Activated CD4-positive, alpha-beta memory T cell treated with anti-CD3 and anti-CD28 coated beads, Interleukin-2, amount 10 ng/mL, durations not matched to agents 7 days and 5 days (primary cell): Measurements from ENCODE around the gene ZNF777. TPM values are rescaled to one million over a fixed set of nuclear protein-coding genes. Genes with fewer than 3 reads are reported as not detected.
A peak's percentile ranks its signal among the peaks of the same experiment; 100 is the strongest.

Experiments used
- CTCF ChIA-PET: fragments of 350-600 bp; sonication (Branson Sonifier 250); formaldehyde crosslinking; loops from one replicate; lab custom pipeline; 2021; ENCODE audit warnings: antibody characterized with exemption, inconsistent platforms; lab: Charles Lee
- POLR2A ChIA-PET: fragments of 350-600 bp; sonication (Branson Sonifier 250); formaldehyde crosslinking; loops from one replicate; lab custom pipeline; 2021; ENCODE audit warnings: antibody characterized with exemption; lab: Charles Lee
- DNase-seq: peaks from one replicate; pipeline ENCODE4 v3.0.0-alpha.2; 2020
- H3K27ac Mint-ChIP-seq: one replicate; pipeline ENCODE4 v1.8.0; 2021; ENCODE audit warnings: mild to moderate bottlenecking, mixed read lengths
- H3K27me3 Mint-ChIP-seq: one replicate; pipeline ENCODE4 v1.8.0; 2021; ENCODE audit warnings: mixed read lengths
- H3K36me3 Mint-ChIP-seq: one replicate; pipeline ENCODE4 v1.8.0; 2021; ENCODE audit warnings: low read depth, mixed read lengths
- H3K4me1 Mint-ChIP-seq: one replicate; pipeline ENCODE4 v1.8.0; 2021; ENCODE audit warnings: mixed read lengths
- H3K4me3 Mint-ChIP-seq: one replicate; pipeline ENCODE4 v1.8.0; 2021; ENCODE audit warnings: mild to moderate bottlenecking, mixed read lengths
- H3K9me3 Mint-ChIP-seq: one replicate; pipeline ENCODE4 v1.8.0; 2021; ENCODE audit warnings: mixed read lengths
- total RNA-seq, 2 experiments: library from RNA; stranded (reverse); gene quantifications; one replicate each; pipeline ENCODE4 v1.2.3, GENCODE V29; 2021

The ZNF777 gene
- total RNA-seq, result 10 to 100 TPM; 11.7 to 11.8 TPM

GRCh38 chr7:149460493-149461277, at the start of gene ZNF777:
ZNF777 (minus strand) TSS chr7:149461062; CDS start chr7:149456022, 5,040 bp downstream.
- peak within 1 kb of the TSS; percentile 78 for H3K4me3 Mint-ChIP-seq
- H3K9me3 Mint-ChIP-seq, result no peaks in the 10 kb centered on the region
- CTCF ChIA-PET, result interaction anchor here (0.7 to 2.4 kb wide), 22 partner anchors 12 to 884 kb away, joined by 3 to 22 read pairs (median 4); partner anchors contain the start of genes ZNF425 and ZNF783
- no peaks in the 10 kb centered on the region for H3K36me3 Mint-ChIP-seq
- DNase-seq, result peak; percentile 87
- H3K27ac Mint-ChIP-seq, result peak within 1 kb of the TSS; percentile 57
- peaks cover 21% of the 10 kb centered on the region for H3K27me3 Mint-ChIP-seq
- POLR2A ChIA-PET, result interaction anchor here (0.9 to 3.0 kb wide), 10 partner anchors 9 to 377 kb away, joined by 3 to 8 read pairs (median 4); partner anchors contain the start of genes ZNF398, ZNF425, ZNF783 and ZNF862
- peaks cover 18% of the 10 kb centered on the region for H3K4me1 Mint-ChIP-seq

GRCh38 chr7:149510248-149510647, 49.4 kb upstream of the ZNF777 start:
- H3K4me1 Mint-ChIP-seq, result no peaks in the 10 kb centered on the region
- CTCF ChIA-PET, result no interaction called here
- DNase-seq, result no peak
- H3K4me3 Mint-ChIP-seq, result no peak overlapping the region
- H3K36me3 Mint-ChIP-seq, result peaks cover 11% of the 10 kb centered on the region
- peaks cover 18% of the 10 kb centered on the region for H3K27me3 Mint-ChIP-seq
- peaks cover 22% of the 10 kb centered on the region for H3K9me3 Mint-ChIP-seq
- H3K27ac Mint-ChIP-seq, result no peak overlapping the region
- POLR2A ChIA-PET, result no interaction called here

- ChIA-PET POLR2A (no interaction called here), CTCF (no interaction called here)
- DNase-seq, result no peak
- no peak overlapping the region for H3K27ac Mint-ChIP-seq
- no peak overlapping the region for H3K4me3 Mint-ChIP-seq
- peaks cover 11% of the 10 kb centered on the region for H3K36me3 Mint-ChIP-seq
- H3K27me3 Mint-ChIP-seq, result peaks cover 17% of the 10 kb centered on the region
- peaks cover 26% of the 10 kb centered on the region for H3K9me3 Mint-ChIP-seq
- no peaks in the 10 kb centered on the region for H3K4me1 Mint-ChIP-seq
These were observed 48.9 kb upstream of the ZNF777 start for GRCh38 chr7:149509774-149510173.

- Mint-ChIP-seq H3K4me3 (no peak overlapping the region), H3K9me3 (peaks cover 15% of the 10 kb centered on the region), H3K4me1 (peaks cover 4% of the 10 kb centered on the region), H3K27ac (no peak overlapping the region), H3K27me3 (peaks cover 14% of the 10 kb centered on the region), H3K36me3 (peaks cover 8% of the 10 kb centered on the region)
- no peak for DNase-seq
- ChIA-PET CTCF (no interaction called here), POLR2A (no interaction called here)
These were observed 44.7 kb upstream of the ZNF777 start for GRCh38 chr7:149505551-149505950.

- POLR2A ChIA-PET, result no interaction called here
- CTCF ChIA-PET, result no interaction called here
- no peak overlapping the region for H3K27ac Mint-ChIP-seq
- H3K4me3 Mint-ChIP-seq, result no peak overlapping the region
- peaks cover 20% of the 10 kb centered on the region for H3K4me1 Mint-ChIP-seq
- DNase-seq, result no peak
- peaks cover 6% of the 10 kb centered on the region for H3K9me3 Mint-ChIP-seq
- H3K27me3 Mint-ChIP-seq, result peaks cover 18% of the 10 kb centered on the region
- peaks cover 6% of the 10 kb centered on the region for H3K36me3 Mint-ChIP-seq
These were observed 40.8 kb upstream of the ZNF777 start for GRCh38 chr7:149501651-149502050.

GRCh38 chr7:149500910-149501309, 40.0 kb upstream of the ZNF777 start:
- Mint-ChIP-seq H3K4me3 (no peak overlapping the region), H3K27me3 (peaks cover 18% of the 10 kb centered on the region), H3K4me1 (peaks cover 28% of the 10 kb centered on the region), H3K36me3 (peaks cover 7% of the 10 kb centered on the region), H3K9me3 (peaks cover 6% of the 10 kb centered on the region), H3K27ac (no peak overlapping the region)
- DNase-seq, result no peak
- POLR2A ChIA-PET, result no interaction called here
- CTCF ChIA-PET, result interaction anchor here (0.7 to 1.3 kb wide), 2 partner anchors 79 to 125 kb away, joined by 3 to 4 read pairs; no protein-coding TSS in a partner anchor

- ChIA-PET CTCF (interaction anchor here (1.3 kb wide), 1 partner anchor 78 kb away, joined by 4 read pairs; no protein-coding TSS in a partner anchor), POLR2A (interaction anchor here (1.3 kb wide), 1 partner anchor 99 kb away, joined by 3 read pairs; no protein-coding TSS in a partner anchor)
These were observed 39.3 kb upstream of the ZNF777 start for GRCh38 chr7:149500201-149500600.

GRCh38 chr7:149498811-149499210, 37.9 kb upstream of the ZNF777 start:
- Mint-ChIP-seq H3K4me3 (no peak overlapping the region), H3K9me3 (no peaks in the 10 kb centered on the region), H3K4me1 (peaks cover 44% of the 10 kb centered on the region), H3K36me3 (peaks cover 18% of the 10 kb centered on the region), H3K27ac (no peak overlapping the region), H3K27me3 (peaks cover 9% of the 10 kb centered on the region)
- CTCF ChIA-PET, result interaction anchor here (0.6 to 1.4 kb wide), 2 partner anchors 126 to 127 kb away, joined by 3 to 4 read pairs; no protein-coding TSS in a partner anchor
- POLR2A ChIA-PET, result interaction anchor here (1.3 kb wide), 1 partner anchor 238 kb away, joined by 3 read pairs; no protein-coding TSS in a partner anchor
- no peak for DNase-seq

More at GRCh38 chr7:149500201-149500600, 39.3 kb upstream of the ZNF777 start:
- Mint-ChIP-seq H3K4me1 (peaks cover 35% of the 10 kb centered on the region), H3K36me3 (peaks cover 8% of the 10 kb centered on the region), H3K27me3 (peaks cover 18% of the 10 kb centered on the region), H3K27ac (no peak overlapping the region), H3K4me3 (no peak overlapping the region), H3K9me3 (peaks cover 3% of the 10 kb centered on the region)
- no peak for DNase-seq

GRCh38 chr7:149497467-149498261, 36.8 kb upstream of the ZNF777 start, which contains the start of gene ZNF746:
ZNF746 (minus strand) TSS chr7:149497809; CDS start chr7:149497536, 273 bp downstream.
- ChIA-PET POLR2A (no interaction called here), CTCF (interaction anchor here (1.2 kb wide), 2 partner anchors 75 to 213 kb away, joined by 3 read pairs; no protein-coding TSS in a partner anchor)
- Mint-ChIP-seq H3K27me3 (peaks cover 4% of the 10 kb centered on the region), H3K4me3 (peak within 1 kb of the TSS; percentile 97), H3K9me3 (no peaks in the 10 kb centered on the region), H3K4me1 (peaks cover 44% of the 10 kb centered on the region), H3K27ac (peak within 1 kb of the TSS; percentile 90), H3K36me3 (peaks cover 28% of the 10 kb centered on the region)
- DNase-seq, result peak; percentile 87

GRCh38 chr7:149496642-149497391, 36.0 kb upstream of the ZNF777 start:
- CTCF ChIA-PET, result interaction anchor here (0.8 to 2.5 kb wide), 4 partner anchors 14 to 212 kb away, joined by 3 to 10 read pairs (median 3); partner anchors contain the start of gene ZNF777
- peak; percentile 53 for DNase-seq
- Mint-ChIP-seq H3K4me3 (peak overlapping the region; percentile 97), H3K9me3 (no peaks in the 10 kb centered on the region), H3K27ac (peak overlapping the region; percentile 90), H3K4me1 (peaks cover 44% of the 10 kb centered on the region), H3K36me3 (peaks cover 37% of the 10 kb centered on the region), H3K27me3 (peaks cover 4% of the 10 kb centered on the region)
- POLR2A ChIA-PET, result interaction anchor here (1.2 to 1.5 kb wide), 2 partner anchors 36 to 126 kb away, joined by 4 to 8 read pairs; partner anchors contain the start of gene ZNF777

GRCh38 chr7:149495785-149496641, 35.2 kb upstream of the ZNF777 start:
- Mint-ChIP-seq H3K4me1 (peaks cover 44% of the 10 kb centered on the region), H3K27me3 (peaks cover 4% of the 10 kb centered on the region), H3K4me3 (peak overlapping the region; percentile 97), H3K36me3 (peaks cover 43% of the 10 kb centered on the region), H3K27ac (peak overlapping the region; percentile 90), H3K9me3 (no peaks in the 10 kb centered on the region)
- ChIA-PET CTCF (interaction anchor here (0.8 to 2.5 kb wide), 8 partner anchors 13 to 301 kb away, joined by 3 to 10 read pairs (median 4); partner anchors contain the start of genes ZNF282 and ZNF777), POLR2A (interaction anchor here (0.9 to 1.5 kb wide), 4 partner anchors 8 to 127 kb away, joined by 3 to 8 read pairs (median 4); partner anchors contain the start of gene ZNF777)
- no peak for DNase-seq
